Measurements from ENCODE around the gene PDE2A.

Gene PDE2A

DNA sequence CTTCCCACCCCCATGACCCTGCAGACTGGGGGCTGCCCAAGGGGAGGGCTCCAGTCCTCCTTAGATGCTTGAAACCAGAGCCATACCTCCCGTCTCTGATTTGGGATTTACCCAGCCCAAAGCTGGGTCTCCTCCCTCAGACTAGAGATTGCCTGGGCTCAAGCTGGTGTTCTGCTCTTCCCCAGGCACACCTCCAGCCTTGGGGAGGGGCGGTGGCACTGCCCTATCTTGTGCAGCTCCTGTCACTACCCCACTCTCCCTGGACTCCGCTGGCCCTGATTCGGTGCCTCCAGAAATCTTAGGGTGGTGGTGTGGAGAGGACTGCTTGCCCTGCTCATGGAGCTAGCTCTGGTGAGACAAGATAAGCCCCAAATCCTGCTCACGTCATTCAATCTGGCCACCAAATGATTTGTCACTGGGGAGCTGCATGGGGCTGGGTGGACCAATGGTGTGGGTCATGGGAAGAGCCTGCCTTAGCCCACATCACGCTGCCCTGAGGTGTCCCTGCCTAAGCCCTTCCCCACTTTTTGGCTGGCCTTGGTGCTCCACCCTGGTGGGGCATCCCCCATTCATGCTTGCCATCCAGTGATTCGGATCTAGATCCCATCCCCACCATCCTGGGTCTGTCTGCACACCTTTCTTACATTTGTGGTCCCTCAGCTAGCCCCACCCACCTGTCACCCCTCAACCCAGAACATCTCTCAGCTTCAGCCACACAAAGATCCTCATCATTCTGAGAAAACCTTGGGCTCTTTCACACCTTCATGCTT lies 87.7 kb downstream of the PDE2A start:
- no peak for DNase-seq

DNA sequence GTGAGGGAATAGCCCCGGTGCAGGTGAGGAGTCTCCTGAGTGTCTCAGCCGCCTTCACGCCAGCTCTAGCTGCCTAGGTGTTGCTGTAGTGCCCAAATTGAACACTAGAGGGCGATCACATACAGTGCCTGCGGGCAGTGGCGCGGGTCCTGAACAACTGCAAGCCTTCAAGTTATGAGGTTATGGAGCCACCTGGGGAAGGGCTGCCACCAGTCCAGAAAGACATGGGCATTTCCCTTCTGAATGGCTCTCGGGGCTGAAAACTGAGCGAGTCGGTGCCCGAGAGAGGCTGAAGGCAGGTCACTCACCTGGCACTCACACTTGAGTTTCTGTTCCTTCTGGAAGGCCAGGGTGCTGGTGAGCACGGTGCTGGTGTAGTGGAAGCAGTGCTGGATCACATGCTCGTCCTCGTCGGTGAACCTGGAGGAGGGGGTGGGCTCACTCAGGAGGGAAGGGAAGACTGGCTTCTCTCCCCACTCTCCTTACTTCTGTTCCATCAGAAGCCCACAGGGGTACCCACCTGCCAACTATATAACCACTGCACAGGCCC lies 88.4 kb downstream of the PDE2A start:
- DNase-seq, result peak; percentile 12

DNA sequence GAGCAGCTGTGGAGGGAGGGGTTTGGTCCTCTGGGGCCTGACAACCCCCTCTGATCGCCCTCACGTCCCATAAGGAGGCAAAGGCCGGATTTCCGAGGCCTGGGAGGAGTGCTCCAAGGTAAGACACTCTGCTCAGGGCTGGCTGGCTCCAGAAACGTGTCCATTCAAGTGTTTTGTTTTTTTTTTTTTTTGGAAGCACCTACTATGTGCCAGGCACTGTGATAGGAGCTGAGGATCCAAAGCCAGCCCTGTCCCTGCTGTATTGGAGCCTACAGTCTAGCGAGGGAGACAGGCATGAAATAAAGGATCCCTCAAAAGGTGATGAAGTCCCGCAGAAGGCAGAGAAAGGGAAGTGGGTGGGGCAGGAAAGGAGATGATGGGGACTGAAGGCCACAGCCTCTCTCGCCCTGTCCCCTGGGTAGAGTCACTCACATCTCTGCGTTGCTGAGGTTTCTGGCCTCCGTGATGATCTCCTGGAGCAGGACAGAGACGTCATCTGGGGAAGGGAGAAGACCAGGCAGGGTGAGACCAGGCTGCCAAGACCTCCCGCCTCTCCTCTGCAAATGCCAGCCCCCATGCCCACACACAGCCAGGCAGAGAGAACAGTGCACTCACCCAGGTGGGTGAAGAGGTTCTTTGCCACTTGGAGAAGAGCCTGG lies 89.2 kb downstream of the PDE2A start:
- DNase-seq, result no peak

DNA sequence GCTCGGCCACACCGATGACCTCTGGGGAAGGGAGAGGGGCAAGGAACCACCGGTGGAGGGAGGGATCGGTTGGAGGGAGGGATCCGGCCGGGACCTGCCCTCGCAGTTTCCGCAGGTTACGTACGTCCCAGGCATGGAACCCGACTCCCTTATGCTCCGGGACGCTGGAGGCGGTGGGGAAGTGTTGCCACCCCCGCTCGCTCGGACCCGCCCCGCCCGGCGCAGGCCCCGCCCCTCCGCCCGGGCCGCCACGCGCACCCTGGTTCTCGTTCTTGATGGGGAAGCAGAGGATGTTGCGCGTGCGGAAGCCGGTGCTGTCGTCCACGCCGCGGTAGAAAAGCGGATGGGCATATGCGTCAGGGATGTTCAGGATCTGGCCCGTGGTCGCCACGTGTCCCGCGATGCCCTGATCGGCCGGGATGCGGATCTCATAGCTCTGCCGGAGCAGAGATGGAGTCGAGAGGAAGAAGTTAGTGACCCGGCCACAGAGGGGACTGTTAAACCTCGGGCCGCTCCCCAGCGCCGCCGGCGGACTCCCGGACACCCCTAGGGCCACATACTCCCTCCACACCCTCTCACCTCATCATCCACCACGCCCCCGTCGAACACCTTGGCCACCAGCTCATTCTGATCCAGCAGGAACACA lies 89.8 kb downstream of the PDE2A start:
- no peak for DNase-seq

DNA sequence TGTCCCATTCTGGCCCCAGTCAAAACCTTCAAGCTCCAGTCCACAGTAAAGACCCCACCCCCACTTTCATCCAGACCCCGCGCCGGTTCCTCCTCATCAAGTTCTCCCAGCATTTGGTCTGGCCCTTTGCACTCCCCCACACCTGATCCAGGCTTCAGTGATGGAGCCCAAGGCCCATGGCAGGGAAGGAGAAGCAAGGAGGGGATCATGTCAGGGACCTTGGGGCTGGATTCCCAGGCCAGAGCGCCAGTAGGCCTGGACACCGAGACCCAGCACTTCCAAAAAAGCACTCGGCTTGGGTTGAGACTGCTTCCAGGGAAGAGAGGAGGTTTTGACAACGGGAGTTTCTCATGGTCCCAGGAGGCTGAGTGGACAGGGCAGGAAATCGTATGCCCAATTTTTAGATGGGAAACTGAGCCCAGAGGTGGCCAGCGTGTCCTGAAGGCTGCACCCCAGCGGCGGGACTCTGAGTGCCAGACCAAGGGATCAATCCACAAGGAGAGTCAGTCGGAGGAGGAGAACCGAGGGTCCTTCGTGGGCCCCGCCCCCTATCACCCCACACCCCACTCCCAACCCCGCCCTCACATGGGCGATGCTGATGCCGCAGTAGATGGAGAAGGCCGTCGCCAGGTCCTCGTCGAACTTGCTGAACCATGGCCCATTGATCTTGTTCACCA lies 90.5 kb downstream of the PDE2A start:
- no peak for DNase-seq

DNA sequence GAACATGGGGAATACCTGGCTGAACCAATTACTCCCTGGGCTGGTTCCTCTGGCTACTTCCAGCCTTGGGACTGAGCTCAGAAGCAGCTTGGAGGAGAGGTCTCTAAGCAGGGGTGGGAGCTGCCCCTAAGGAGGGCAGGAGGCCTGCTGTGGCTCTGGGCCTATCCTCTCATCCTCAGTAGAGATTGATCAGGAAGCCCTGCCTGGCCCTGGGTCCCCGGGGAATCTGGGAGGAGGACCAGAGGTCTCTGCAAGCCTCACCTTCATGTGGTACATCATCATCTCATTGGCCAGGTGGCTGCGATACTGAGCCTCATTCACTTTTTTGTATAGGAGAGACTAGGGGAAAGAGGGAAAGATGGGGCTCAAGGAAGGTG lies 91.1 kb downstream of the PDE2A start:
- DNase-seq, result no peak

DNA sequence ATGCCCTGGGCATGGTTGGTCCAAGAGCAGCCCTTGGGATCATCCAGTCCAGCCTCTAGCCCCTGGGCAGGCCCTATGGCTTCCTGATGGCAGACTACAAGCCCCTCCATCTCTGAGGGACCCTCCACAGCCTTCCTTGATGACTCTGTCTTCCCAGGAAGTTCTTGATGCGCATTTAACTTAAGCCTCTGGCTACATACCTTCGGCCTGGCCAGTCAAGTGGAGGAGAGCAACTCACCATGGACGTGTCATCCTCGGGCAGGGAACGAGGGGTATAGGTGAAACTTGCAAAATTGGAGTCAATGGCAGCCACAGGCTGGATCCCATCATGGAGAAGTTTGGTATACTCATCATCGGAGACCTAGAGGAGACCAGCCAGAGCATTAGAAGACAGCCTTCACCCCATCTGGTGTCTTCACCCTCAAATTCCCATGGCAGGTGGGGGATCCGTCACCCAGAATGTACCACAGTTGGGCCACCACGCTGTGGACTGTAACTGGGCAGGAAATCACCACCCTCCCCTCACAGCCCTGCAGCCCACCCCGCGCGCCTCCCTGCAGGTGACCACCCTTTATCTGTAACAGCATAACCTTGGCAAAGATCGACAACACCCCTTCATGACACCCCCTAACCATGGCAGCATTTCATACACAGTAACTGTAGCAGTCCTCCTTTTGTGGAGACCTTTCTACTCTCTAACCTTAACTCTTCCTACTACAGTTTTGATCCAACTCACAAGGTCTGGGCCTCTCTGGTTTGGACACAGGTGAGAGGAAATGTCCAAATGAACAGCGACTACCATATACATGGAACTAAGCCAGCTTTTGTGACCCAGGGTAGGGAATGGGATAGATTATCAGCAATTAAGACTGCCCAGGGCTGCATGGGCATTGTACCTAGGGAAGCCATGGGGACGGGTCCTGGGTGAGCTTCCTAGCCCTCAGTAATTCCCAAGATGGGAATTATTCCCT lies 91.7 kb downstream of the PDE2A start:
- DNase-seq, result no peak

DNA sequence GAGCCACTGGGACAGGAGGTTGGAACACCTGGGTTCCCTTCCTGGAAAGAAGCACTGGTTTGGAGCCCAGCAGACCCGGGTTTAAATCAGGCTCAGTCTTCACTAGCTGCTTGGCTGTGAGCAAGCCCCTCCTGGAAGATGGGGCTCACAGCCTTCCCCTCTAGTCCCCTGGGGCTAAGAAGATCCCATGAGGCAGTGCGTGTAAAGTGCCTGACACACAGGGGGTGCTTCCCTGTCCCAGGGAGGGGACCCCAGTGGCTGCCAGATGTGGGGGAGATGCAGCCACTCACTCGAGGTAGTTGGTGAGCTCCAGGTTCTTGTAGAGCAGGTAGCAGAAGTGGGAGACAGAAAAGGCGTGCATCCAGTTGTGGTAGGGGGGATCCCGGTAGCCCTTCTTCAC lies 93.2 kb downstream of the PDE2A start:
- DNase-seq, result no peak

DNA sequence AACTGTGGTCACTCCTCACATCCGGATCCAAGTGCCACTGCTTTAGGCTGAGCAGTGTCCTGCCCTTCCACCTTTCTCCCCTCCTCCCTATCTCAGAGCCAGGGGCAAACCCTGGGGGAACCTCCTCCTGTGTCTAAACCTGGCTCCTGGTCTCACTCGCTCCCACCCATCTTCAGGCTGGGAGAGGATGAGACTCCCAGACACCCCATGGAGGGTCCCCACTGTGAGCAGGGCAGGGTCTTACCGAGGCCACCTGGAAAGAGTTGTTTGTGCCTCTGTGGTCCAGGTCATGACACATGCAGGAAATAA lies 93.6 kb downstream of the PDE2A start:
- DNase-seq, result no peak

DNA sequence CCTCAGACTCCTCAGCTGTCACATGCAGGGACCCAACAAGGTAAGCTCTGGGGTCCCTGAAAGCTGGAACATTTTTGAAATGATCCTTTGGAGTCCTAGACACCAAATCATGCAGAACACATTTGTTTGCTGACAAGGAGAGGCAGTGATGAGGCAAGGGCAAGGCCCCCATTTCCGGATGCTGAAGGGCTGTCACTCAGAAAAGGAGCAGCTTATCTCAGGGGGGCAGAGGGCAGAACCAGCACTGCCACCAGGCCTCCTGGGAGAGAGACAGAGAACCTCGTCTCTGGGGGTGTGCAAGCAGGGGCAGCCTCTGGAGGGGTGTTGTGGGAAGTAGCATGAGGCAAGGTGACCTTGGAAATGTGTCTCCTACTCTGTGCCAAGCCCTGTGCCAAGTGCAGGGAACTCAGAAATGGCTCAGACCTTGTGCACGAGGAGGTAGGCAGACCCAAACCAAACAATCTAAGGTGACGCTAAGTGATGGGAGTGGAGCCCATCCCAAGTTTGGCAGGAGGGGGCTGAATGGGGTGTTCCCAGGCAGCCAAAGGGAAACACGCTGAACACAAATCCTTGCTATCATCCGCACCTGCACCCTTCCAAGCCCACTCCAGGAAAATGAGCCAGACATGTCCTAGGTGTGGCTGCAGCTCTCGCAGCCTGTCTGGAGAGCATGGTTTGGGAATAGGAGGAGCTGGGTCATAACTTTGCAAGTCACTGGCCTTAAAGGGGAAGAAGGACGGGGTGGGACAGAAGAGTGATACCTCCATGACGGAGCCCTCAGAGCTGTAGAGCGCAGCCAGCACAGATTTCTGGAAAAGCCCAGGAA lies 94.2 kb downstream of the PDE2A start:
- no peak for DNase-seq

DNA sequence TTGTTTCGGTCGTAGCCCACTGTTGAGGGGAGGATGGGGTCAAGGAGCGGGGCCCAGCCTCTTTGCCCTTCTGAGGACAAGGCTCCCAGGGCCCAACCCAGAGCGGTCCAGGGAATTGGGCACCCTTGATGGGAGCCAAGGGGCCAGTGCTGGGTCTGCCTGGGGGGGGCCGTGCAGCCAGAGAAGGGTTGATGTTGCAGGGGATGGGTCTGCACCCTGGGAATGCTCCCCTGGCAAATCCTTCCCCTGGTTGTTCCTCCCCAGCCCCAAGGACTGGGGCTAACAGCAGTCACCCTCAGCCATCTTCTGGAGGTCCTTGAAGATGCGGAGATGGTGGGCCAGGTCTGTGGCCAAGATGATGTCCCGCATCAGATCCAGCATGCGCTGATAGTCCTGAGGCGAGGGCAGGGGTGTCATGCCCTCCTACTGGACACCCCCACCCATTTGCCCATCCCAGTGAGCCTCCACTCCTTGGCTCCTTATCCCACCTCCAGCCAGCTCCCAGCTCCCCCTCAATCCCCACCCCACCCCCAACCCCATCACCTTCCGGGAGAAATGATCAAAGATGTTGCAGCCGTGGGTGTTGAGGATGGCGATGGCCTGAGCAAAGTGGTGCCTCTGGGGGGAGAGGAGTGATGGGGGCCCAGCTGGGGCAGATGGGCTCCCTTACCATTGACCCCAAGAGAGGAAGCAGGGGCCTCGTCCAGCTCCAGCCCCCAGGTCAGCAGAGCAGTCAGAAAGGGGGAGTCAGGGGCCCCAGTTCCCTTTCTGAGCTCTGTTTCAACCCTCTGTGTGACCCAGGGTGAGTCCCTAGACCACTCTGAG lies 95.0 kb downstream of the PDE2A start:
- no peak for DNase-seq

DNA sequence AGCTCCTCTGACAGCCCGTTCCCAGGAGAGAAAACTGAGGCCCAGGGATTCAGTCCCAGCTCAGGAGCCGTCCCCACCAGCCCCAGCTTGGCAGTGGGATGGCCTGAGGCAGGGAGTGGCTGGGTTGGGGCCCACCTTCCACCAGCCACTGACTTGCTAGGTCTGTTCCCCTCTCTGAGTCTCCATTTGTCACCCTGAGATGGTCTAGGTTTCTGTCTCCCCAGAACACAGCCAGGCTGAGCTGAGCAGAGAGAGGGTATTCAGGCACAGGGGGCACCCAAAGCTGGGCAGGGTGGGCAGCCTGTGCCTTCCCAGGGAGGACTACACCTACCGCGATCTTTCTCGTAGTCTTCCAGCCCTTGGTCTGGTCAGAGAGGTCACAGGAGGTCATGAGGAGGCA lies 95.7 kb downstream of the PDE2A start:
- no peak for DNase-seq

DNA sequence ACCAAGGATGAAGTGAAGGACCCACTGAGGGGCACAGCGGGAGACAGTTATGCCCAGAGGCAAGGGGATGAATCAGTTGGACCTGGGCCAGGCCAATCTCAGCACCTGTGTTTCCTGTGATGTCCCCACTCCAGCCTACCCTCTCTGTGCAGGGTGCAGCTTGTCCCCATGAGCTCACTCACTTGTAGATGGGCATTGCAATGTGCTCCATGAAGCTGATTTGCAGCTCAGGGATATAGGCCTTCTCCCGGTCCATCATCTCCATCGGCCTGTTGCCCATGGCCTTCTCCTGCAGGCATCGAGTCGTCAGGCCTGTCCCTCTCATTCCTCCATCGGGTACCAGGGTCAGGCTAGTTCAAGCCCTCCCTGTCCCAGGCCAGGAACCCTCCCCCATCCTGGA lies 96.2 kb downstream of the PDE2A start:
- no peak for DNase-seq

DNA sequence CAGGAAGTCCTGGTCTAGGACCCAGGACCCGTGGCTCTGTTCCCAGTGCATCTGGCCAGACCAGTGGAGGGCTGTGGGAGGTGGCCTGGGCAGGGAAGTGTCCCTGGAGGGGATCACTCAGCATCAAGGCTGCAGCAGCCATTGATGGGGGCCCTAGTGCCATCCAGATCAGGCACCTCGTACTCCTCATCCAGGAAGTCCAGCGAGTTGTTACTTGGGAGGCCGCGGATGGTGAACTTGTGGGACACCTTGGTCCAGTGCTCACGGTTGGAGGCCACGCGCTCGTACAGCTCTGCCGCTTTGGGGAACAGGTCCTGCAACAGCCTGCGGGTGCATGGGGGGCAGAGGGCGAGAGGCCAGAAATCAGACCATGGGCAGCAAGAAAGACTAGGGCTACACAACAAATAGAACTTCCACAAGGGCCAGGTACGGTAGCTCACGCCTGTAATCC lies 96.9 kb downstream of the PDE2A start:
- no peak for DNase-seq

DNA sequence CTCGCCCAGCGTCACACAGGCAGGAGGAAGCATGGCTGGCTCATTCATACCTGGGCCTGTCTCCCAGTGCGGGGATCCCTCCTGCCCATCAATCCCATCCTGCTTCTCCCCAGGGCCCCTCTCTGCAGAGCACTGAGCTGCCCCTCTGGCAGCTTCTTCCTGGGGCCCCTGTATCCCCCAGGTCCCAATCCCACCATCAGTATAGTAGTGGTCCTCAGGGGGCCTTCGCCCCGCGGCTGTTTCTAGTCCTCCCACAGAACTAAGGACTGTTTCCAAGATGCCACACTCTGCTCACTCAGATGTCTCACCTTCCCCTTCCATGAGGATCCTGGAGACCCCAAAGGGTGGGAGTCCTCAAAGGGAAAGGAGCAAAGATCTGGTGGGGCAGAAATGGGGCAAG lies 97.6 kb downstream of the PDE2A start:
- no peak for DNase-seq

DNA sequence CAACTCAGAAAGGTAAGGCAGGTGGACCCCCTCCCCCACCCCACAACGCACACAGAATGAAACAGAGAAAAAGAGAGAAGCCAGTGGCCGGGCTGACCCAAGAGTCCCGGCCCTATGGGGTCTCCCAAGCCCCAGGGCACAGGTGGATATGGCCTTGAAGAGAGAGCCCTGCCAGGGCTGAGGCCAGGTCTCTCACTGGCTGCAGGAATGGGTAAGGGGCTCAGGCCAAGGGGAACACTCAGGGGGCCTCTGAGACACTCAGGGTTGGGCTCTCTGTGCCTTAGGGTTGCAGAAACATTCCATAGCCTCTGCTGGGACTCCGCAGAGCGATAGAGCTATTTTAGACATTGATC lies 98.0 kb downstream of the PDE2A start:
- no peak for DNase-seq

DNA sequence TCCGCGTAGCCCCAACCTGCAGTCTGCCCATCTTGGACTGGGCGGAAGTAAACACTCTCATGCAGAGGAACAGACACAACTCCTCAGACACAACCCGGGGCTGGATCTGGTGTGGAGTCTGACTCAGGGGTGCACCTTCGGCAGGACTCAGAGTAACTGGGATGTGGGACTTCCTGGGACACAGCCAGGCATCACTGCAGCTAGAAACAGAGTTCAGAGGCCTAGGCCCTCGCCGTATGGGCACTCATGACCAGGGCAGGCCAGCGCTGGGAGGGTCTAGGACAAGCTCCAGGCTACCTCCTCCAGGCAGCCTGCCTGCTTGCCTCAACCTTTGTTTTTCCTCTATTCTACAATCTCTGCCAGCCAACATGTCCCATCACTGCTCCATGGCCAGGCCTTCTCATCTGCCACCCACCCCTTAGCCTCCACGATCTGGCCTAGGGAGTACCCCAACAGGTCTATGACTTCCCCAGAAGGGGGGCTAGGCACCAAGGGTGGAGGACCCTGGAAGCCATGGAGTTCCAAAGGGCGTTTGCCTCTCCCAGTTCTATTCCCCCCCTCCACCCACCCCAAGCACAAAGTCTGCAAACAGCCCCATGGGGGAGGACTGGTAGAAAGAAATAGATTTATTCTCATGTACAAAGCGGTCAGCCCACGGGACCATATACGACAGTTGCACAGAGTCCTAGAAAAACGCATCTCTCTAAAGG lies 98.5 kb downstream of the PDE2A start:
- no peak for DNase-seq

DNA sequence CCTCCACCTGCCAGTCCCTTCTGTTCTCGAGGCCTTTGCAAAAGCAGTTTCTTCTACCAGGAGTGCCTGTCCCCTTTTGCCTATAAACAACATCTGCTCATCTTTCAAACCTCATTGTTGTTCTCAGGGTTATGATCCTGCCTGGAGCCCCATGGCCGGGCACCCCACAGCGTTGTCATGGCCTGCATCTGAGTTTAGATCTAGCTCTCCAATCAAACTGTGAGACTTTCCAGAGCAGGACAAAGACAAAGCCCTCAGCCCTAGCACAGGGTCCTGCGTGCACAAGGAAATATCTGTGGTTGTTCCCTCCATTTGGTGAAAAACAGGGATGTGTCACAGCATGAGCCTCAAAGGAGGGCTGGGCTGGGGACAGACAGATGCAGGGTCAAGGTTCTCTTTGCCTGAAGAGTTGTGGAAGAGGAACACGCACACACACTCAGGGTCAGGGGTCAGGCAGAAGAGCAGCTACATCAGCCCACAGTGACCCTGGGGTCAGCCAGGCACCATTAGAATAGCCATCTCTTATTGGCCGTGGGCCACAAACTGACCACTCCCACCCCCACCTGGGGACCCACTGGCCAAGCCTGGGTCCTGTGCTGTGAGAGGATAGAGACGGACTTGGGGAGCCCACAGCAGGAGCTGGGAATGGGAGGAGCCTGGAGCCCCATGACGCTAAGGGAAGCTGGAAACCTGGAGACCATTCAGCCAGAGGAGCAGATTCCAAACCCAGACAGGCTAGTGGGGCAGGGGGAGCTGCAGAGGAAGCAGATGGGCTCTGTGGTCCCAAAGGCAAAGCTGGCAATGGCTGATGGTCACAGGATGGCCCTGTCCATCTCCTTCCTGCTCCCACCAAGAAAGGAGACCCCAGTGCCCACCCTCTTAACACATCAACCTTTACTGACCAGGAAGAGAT lies 99.4 kb downstream of the PDE2A start:
- DNase-seq, result no peak
